GM12872 (cell line): ENCODE measurements around the gene LZTS3.

Source experiments
- CTCF ChIP-seq: IDR thresholded peaks from 3 replicates; pipeline ENCODE4 v1.5.1; 2011; ENCODE audit warnings: low read depth, mild to moderate bottlenecking, low read length, moderate library complexity; ENCODE audit not compliant: insufficient read depth

Gene LZTS3

GRCh38 chr20:3146732-3147341 is 26.5 kb downstream of the LZTS3 start:
- no peak for TF ChIP-seq CTCF

GRCh38 chr20:3141757-3142156 is 31.6 kb downstream of the LZTS3 start:
- TF ChIP-seq CTCF = no peak

- TF ChIP-seq CTCF = no peak
These were observed 35.9 kb downstream of the LZTS3 start for GRCh38 chr20:3137492-3137891.

GRCh38 chr20:3135507-3136070 is 37.8 kb downstream of the LZTS3 start:
- TF ChIP-seq CTCF = no peak

- no peak for TF ChIP-seq CTCF
These were observed 39.2 kb downstream of the LZTS3 start for GRCh38 chr20:3134151-3134550.

GRCh38 chr20:3133155-3133554 is 40.2 kb downstream of the LZTS3 start:
- no peak for TF ChIP-seq CTCF

- no peak for TF ChIP-seq CTCF
These were observed 43.2 kb downstream of the LZTS3 start for GRCh38 chr20:3130051-3130600.
